Keratinocyte (primary cell): ENCODE results near the gene ITGBL1. TPM values are rescaled to one million over a fixed set of nuclear protein-coding genes. Genes with fewer than 3 reads are reported as not detected.

Experiments
- DNase-seq: peaks from one replicate; pipeline ENCODE4 v3.0.0-alpha.2; 2011; ENCODE audit warnings: low read depth, missing footprints, low spot score
- FAIRE-seq: peaks from 2 replicates; lab custom pipeline; 2011; peaks lifted over from hg19 to GRCh38; lab: Jason Lieb, UNC
- H2AFZ ChIP-seq: 2 replicates; pipeline ENCODE4 v1.6.0; 2012; ENCODE audit warnings: low read length, control low read depth, inconsistent platforms; ENCODE audit not compliant: control insufficient read depth
- H3K27ac ChIP-seq: 2 replicates; pipeline ENCODE4 v1.5.1; 2011; ENCODE audit warnings: low read length; ENCODE audit not compliant: control insufficient read depth, insufficient read depth
- H3K27me3 ChIP-seq: 3 replicates; pipeline ENCODE4 v1.6.0; 2011; ENCODE audit warnings: low read length; ENCODE audit not compliant: control insufficient read depth, insufficient read depth; ENCODE audit errors: extremely low read depth
- H3K36me3 ChIP-seq, 2 experiments: 2 replicates in 1 of 2; 3 replicates in 1 of 2; pipeline ENCODE4 v1.5.1; 2011; ENCODE audit warnings: low read length in 2 of 2, mild to moderate bottlenecking in 1 of 2; ENCODE audit not compliant: control insufficient read depth in 2 of 2, insufficient read depth in 2 of 2; ENCODE audit errors: extremely low read depth in 1 of 2
- H3K4me1 ChIP-seq: 3 replicates; pipeline ENCODE4 v1.5.1; 2011; ENCODE audit warnings: low read length; ENCODE audit not compliant: control insufficient read depth, insufficient read depth; ENCODE audit errors: extremely low read depth
- H3K4me2 ChIP-seq: 3 replicates; pipeline ENCODE4 v1.6.0; 2011; ENCODE audit warnings: low read depth, low read length; ENCODE audit not compliant: control insufficient read depth, insufficient read depth; ENCODE audit errors: extremely low read depth
- H3K4me3 ChIP-seq, 3 experiments: fragments of 200-600 bp in 1 of 3; sonication (generic) in 1 of 3; 2 replicates in 2 of 3; 3 replicates in 1 of 3; pipeline ENCODE4 v1.5.1; 2011 to 2016; ENCODE audit warnings: low read length in 3 of 3, mild to moderate bottlenecking in 3 of 3, control low read depth in 2 of 3, inconsistent platforms in 1 of 3, low read depth in 1 of 3, mixed read lengths in 1 of 3, mixed run types in 1 of 3, moderate library complexity in 1 of 3; ENCODE audit not compliant: control insufficient read depth in 2 of 3, insufficient read depth in 2 of 3; ENCODE audit errors: extremely low read depth in 1 of 3
- H3K79me2 ChIP-seq: 2 replicates; pipeline ENCODE4 v1.6.0; 2012; ENCODE audit warnings: low read length; ENCODE audit not compliant: control insufficient read depth, insufficient read depth
- H3K9ac ChIP-seq: 3 replicates; pipeline ENCODE4 v1.6.0; 2011; ENCODE audit warnings: low read length; ENCODE audit not compliant: control insufficient read depth, insufficient read depth; ENCODE audit errors: extremely low read depth
- H3K9me1 ChIP-seq: 3 replicates; pipeline ENCODE4 v1.6.0; 2011; ENCODE audit warnings: low read length; ENCODE audit not compliant: control insufficient read depth, insufficient read depth; ENCODE audit errors: extremely low read depth
- H3K9me3 ChIP-seq: 2 replicates; pipeline ENCODE4 v1.5.1; 2012; ENCODE audit warnings: low read depth, low read length; ENCODE audit not compliant: control insufficient read depth
- H4K20me1 ChIP-seq: 3 replicates; pipeline ENCODE4 v1.6.0; 2011; ENCODE audit warnings: low read length; ENCODE audit not compliant: control insufficient read depth, insufficient read depth; ENCODE audit errors: extremely low read depth
- EZH2 ChIP-seq: IDR thresholded peaks from one replicate; pipeline ENCODE4 v1.6.1; 2012; ENCODE audit warnings: inconsistent platforms, mild to moderate bottlenecking, low read length, moderate library complexity
- dilution Hi-C: fragments of 300-500 bp; cut with MboI; formaldehyde crosslinking; loops from one replicate; pipeline ENCODE4 v1.7.0; 2020; ENCODE audit warnings: low sequenced_read_pairs; ENCODE audit not compliant: extremely low pct_ligation_motif_present
- polyA plus RNA-seq, 5 experiments: library from polyadenylated mRNA; depleted of rRNA in 3 of 5; stranded (reverse) in 3 of 5; stranded (forward) in 1 of 5; unstranded in 1 of 5; fragments of >200 nt; gene quantifications; 1 replicate in 1 of 5; 2 replicates in 3 of 5; 3 replicates in 1 of 5; pipeline versions ENCODE4 v1.2.1 to v1.2.3, GENCODE V29; 2011 to 2012; ENCODE audit warnings: missing spikeins in 2 of 5, low read depth in 1 of 5, low replicate concordance in 1 of 5
- TF ChIP-seq, protein P1 (sequence below), 3 experiments: IDR thresholded peaks in 1 of 3; conservative IDR thresholded peaks in 1 of 3; optimal IDR thresholded peaks in 1 of 3; 2 replicates in 2 of 3; 3 replicates in 1 of 3; pipeline versions ENCODE3 to v1.5.1; 2011; ENCODE audit warnings: low read length in 3 of 3, mild to moderate bottlenecking in 3 of 3, moderate library complexity in 2 of 3, control low read depth in 1 of 3, inconsistent platforms in 1 of 3; ENCODE audit not compliant: insufficient read depth in 2 of 3; ENCODE audit errors: extremely low read depth in 1 of 3

ITGBL1 gene
- polyA plus RNA-seq, 1 donor (not counting 4 experiments of a cell fraction or from before 2014, with no cell fraction given), result 2.1 TPM

DNA sequence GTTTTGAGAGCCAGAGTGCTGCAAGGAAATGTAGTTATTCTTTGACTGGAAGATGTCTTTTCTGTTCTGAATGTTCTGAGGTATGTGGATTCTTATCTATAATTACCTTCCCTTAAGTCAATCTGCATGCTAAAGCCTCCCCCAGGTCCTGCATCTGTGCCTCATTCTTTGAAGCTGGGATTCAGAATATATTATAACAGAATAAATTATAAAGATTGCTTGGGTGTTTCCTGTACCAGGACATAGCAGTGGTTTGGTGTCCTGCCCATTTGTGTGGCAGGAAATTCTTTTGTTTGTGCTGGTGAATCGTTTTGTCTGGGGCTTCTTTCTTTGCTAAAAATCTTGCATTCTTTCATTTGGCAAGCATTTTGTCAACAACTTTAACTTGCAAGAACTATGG lies 60.2 kb downstream of the ITGBL1 start:
- FAIRE-seq (no peak), DNase-seq (no peak)
- no peaks in the 10 kb centered on the region for H3K9me3 ChIP-seq
- H3K4me3 ChIP-seq, result no peak overlapping the region
- dilution Hi-C loops, result loop anchor here (25.0 kb wide), 1 partner anchor 250 kb away; no protein-coding TSS in a partner anchor
- no peak overlapping the region for H2AFZ ChIP-seq
- H3K4me2 ChIP-seq, result no peak overlapping the region
- H3K27me3 ChIP-seq, result no peaks in the 10 kb centered on the region
- no peaks in the 10 kb centered on the region for H3K9me1 ChIP-seq
- H3K79me2 ChIP-seq, result no peaks in the 10 kb centered on the region
- no peaks in the 10 kb centered on the region for H4K20me1 ChIP-seq
- TF ChIP-seq EZH2, result no peak
- TF ChIP-seq, protein P1, sequence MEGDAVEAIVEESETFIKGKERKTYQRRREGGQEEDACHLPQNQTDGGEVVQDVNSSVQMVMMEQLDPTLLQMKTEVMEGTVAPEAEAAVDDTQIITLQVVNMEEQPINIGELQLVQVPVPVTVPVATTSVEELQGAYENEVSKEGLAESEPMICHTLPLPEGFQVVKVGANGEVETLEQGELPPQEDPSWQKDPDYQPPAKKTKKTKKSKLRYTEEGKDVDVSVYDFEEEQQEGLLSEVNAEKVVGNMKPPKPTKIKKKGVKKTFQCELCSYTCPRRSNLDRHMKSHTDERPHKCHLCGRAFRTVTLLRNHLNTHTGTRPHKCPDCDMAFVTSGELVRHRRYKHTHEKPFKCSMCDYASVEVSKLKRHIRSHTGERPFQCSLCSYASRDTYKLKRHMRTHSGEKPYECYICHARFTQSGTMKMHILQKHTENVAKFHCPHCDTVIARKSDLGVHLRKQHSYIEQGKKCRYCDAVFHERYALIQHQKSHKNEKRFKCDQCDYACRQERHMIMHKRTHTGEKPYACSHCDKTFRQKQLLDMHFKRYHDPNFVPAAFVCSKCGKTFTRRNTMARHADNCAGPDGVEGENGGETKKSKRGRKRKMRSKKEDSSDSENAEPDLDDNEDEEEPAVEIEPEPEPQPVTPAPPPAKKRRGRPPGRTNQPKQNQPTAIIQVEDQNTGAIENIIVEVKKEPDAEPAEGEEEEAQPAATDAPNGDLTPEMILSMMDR (optimal IDR thresholded peaks at IDR 0.05 in 1 of 3, IDR thresholded peaks at IDR 0.05 in 1 of 3, conservative IDR thresholded peaks at IDR 0.05 in 1 of 3; ENCODE audit: extremely low read depth in 1 of 3, insufficient read depth in 2 of 3, low read length in 3 of 3), result no peak
- no peak overlapping the region for H3K27ac ChIP-seq
- no peaks in the 10 kb centered on the region for H3K4me1 ChIP-seq
- no peaks in the 10 kb centered on the region for H3K36me3 ChIP-seq
- no peak overlapping the region for H3K9ac ChIP-seq

DNA sequence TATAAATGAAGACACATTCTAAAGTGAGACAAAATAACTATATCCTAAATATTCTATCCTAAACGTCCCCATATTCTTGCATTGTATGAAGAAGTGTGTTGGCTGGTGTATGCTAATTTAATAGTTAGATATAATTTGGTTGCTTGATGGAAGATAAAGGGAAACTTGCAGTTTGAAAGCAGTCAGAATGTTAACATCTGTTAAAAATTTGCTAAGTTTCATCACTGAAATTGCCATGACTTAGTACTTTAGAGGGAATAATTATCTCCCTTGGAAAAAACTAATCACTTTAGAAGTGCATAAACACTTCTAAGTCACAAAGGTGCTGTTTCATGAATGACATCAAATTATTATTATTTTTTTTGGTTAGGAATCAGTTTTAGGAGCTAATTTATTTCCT lies 61.6 kb downstream of the ITGBL1 start:
- no peak overlapping the region for H3K27ac ChIP-seq
- H3K36me3 ChIP-seq, result no peaks in the 10 kb centered on the region
- H3K9ac ChIP-seq, result no peak overlapping the region
- H3K79me2 ChIP-seq, result no peaks in the 10 kb centered on the region
- FAIRE-seq (no peak), DNase-seq (no peak)
- H3K9me3 ChIP-seq, result no peaks in the 10 kb centered on the region
- H3K4me1 ChIP-seq, result no peaks in the 10 kb centered on the region
- TF ChIP-seq, protein P1 (optimal IDR thresholded peaks at IDR 0.05 in 1 of 3, IDR thresholded peaks at IDR 0.05 in 1 of 3, conservative IDR thresholded peaks at IDR 0.05 in 1 of 3; ENCODE audit: extremely low read depth in 1 of 3, insufficient read depth in 2 of 3, low read length in 3 of 3), result no peak
- TF ChIP-seq EZH2, result no peak
- no peak overlapping the region for H3K4me3 ChIP-seq
- H3K9me1 ChIP-seq, result no peaks in the 10 kb centered on the region
- no peaks in the 10 kb centered on the region for H4K20me1 ChIP-seq
- no peak overlapping the region for H3K4me2 ChIP-seq
- no peaks in the 10 kb centered on the region for H3K27me3 ChIP-seq
- no peak overlapping the region for H2AFZ ChIP-seq
- dilution Hi-C loops, result loop anchor here (25.0 kb wide), 1 partner anchor 248 kb away; no protein-coding TSS in a partner anchor
